ENCODE measurements around the gene ALDH1A1.
A peak's percentile ranks its signal among the peaks of the same experiment; 100 is the strongest.

Gene ALDH1A1

GRCh38 chr9:72857624-72857996 lies 95.2 kb downstream of the ALDH1A1 start:
- DNase-seq = no peak

- DNase-seq = peak in 9 of 56 donors; percentile 2 to 45 (median 10)
Measured at GRCh38 chr9:72856972-72857623, 95.8 kb downstream of the ALDH1A1 start.

GRCh38 chr9:72855890-72856523 lies 96.8 kb downstream of the ALDH1A1 start:
- no peak for DNase-seq

- DNase-seq = no peak
Measured at GRCh38 chr9:72855321-72855720, 97.5 kb downstream of the ALDH1A1 start.
